ENCODE data around the gene DNM3.

DNM3 gene

GRCh38 chr1:171819946-171820345, 21.4 kb upstream of the DNM3 start:
- TF ChIP-seq CTCF (IDR thresholded peaks at IDR 0.05): no peak

GRCh38 chr1:171826973-171827372, 14.3 kb upstream of the DNM3 start:
- no peak for TF ChIP-seq CTCF (IDR thresholded peaks at IDR 0.05)

DNA sequence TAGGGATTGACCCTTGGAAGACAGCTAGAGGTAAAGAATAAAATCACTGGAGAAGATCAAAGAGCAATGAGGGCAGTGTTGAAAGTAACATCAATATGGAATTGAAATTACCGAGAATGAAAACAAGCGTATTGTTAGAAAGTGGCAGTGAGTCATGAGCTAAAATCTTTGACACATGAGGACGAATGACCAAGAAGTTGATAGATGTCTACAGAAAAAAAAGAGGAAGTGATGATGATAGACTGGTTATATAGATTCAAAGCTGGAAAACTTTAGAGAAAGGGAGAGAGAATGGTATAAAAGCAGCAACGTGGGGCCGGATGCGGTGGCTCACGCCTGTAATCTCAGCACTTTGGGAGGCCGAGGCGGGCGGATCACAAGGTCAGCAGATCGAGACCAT, 12.5 kb upstream of the DNM3 start:
- TF ChIP-seq CTCF (IDR thresholded peaks at IDR 0.05): no peak

GRCh38 chr1:171833091-171833825, 8.0 kb upstream of the DNM3 start:
- TF ChIP-seq CTCF (IDR thresholded peaks at IDR 0.05): no peak

- TF ChIP-seq CTCF (IDR thresholded peaks at IDR 0.05): no peak
Observed at GRCh38 chr1:171834821-171835220, 6.5 kb upstream of the DNM3 start.

GRCh38 chr1:171835891-171836290, 5.4 kb upstream of the DNM3 start:
- TF ChIP-seq CTCF (IDR thresholded peaks at IDR 0.05): no peak

GRCh38 chr1:171841931-171842761, 848 bp downstream of the DNM3 start:
- no peak for TF ChIP-seq CTCF (IDR thresholded peaks at IDR 0.05)

Data from LNCAP (cell line).